ENCODE measurements around the gene ZNF550.

The ZNF550 gene

GRCh38 chr19:57487477-57488298, 72.0 kb downstream of the ZNF550 start, which contains the start of gene ZNF419:
Gene ZNF419, plus strand, starts transcription at chr19:57487750. Its CDS starts 201 bp downstream, at chr19:57487951.
- H3K4me3 ChIP-seq (ENCODE audit: low read depth, low read length) = peak within 1 kb of the TSS; percentile 84
- DNase-seq (ENCODE audit: low read depth) = peak; percentile 94
